Measurements from ENCODE around the gene HSF2BP.

GRCh38 chr21:43591571-43591970 lies 67.7 kb downstream of the HSF2BP start:
- TF ChIP-seq CTCF (IDR thresholded peaks at IDR 0.05): no peak
- TF ChIP-seq POLR2A (IDR thresholded peaks at IDR 0.05): no peak
- TF ChIP-seq EP300 (IDR thresholded peaks at IDR 0.05): no peak
